Sigmoid colon (tissue), 7 donors: ENCODE measurements around the gene APCDD1. TPM values are rescaled to one million over a fixed set of nuclear protein-coding genes. Genes with fewer than 3 reads are reported as not detected.

Experiments used
- DNase-seq: peaks from one replicate; pipeline ENCODE4 v3.0.0-alpha.2; 2019
- H3K27ac ChIP-seq, 4 donors: fragments of 200-600 bp; sonication (generic); one replicate each; pipeline ENCODE4 v1.5.1; 2016 to 2019; ENCODE audit warnings: mild to moderate bottlenecking in 1 of 4
- H3K27me3 ChIP-seq, 3 donors: fragments of 200-600 bp; sonication (generic); one replicate each; pipeline ENCODE4 v1.5.1; 2019; ENCODE audit warnings: mild to moderate bottlenecking in 1 of 3
- H3K36me3 ChIP-seq, 4 donors: fragments of 200-600 bp; sonication (generic); one replicate each; pipeline ENCODE4 v1.5.1; 2016 to 2019
- H3K4me1 ChIP-seq, 4 donors: fragments of 200-600 bp; sonication (generic); one replicate each; pipeline ENCODE4 v1.5.1; 2017 to 2019
- H3K4me3 ChIP-seq, 4 donors: fragments of 200-600 bp; sonication (generic); one replicate each; pipeline ENCODE4 v1.5.1; 2017 to 2019; ENCODE audit warnings: mild to moderate bottlenecking in 2 of 4, moderate library complexity in 1 of 4
- H3K9me3 ChIP-seq, 4 donors: fragments of 200-600 bp in 3 of 4; sonication (generic) in 3 of 4; one replicate each; pipeline versions ENCODE4 v1.5.1 to v1.6.1; 2013 to 2019
- EP300 ChIP-seq, 4 donors: sonication (generic); formaldehyde crosslinking; IDR thresholded peaks; one replicate each; pipeline ENCODE4 v1.6.1; 2017; ENCODE audit warnings: antibody characterized with exemption in 4 of 4
- POLR2A ChIP-seq, 2 donors: fragments of 450-650 bp; IDR thresholded peaks; one replicate each; pipeline ENCODE4 v1.6.1; 2016; ENCODE audit warnings: antibody characterized with exemption in 2 of 2, mild to moderate bottlenecking in 2 of 2, moderate library complexity in 2 of 2
- POLR2AphosphoS5 ChIP-seq, 4 donors: sonication (generic); formaldehyde crosslinking; IDR thresholded peaks; one replicate each; pipeline ENCODE4 v1.6.1; 2017; ENCODE audit warnings: antibody characterized with exemption in 4 of 4
- WGBS, 2 donors: extraction: QIAGEN DNeasy Blood & Tissue Kit; methylation state at CpG; one replicate each; pipeline ENCODE4 v1.1.7; 2013; 5-methylcytosine and 5-hydroxymethylcytosine counted together
- intact Hi-C: fragments of 100-400 bp; cut with DNase I; formaldehyde crosslinking; loops from one replicate; pipeline ENCODE4 v1.15.1; 2023
- polyA plus RNA-seq, 3 donors: library from polyadenylated mRNA; stranded (reverse); fragments of 200-250 nt; gene quantifications; one replicate each; pipeline ENCODE4 v1.2.3, GENCODE V29; 2013
- total RNA-seq, 4 donors: library from RNA; depleted of rRNA; stranded (reverse); fragments of >200 nt; gene quantifications; one replicate each; pipeline ENCODE4 v1.1.0, GENCODE V29; 2016
- TF ChIP-seq, protein P1 (sequence below), 4 experiments: fragments of 450-650 bp in 3 of 4; fragments of 200-600 bp in 1 of 4; IDR thresholded peaks; one replicate each; pipeline ENCODE4 v1.5.1; 2016 to 2019; ENCODE audit warnings: antibody characterized with exemption in 4 of 4, mild to moderate bottlenecking in 3 of 4, moderate library complexity in 2 of 4
- donor health status: healthy with polysubstance abuse.
- donor health status: Bipolar disorder and iron deficiency.
- donor health status: healthy.

Gene APCDD1
- total and polyA plus RNA-seq, 7 donors, result 2.8 to 42.1 (median 12.9) TPM

DNA sequence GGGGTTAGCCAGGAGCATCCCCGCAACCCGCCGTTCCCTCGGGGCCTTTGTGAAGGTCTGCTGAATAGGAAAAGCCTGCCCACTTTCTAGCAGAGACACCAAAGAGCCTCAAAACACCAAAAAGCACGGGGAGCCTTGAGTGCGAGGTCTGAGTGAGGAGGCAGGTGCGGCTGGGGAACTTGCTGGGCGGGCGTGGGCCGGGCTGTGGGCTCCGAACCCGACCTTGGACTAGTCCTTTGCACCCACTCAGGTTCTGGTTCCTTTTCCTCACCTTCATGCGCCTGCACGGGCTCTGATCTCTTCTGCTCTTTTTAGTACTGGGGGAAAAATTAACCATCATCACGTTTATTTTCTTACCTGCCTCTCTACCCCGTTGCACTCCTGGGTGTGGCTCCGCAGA is 19.9 kb downstream of the APCDD1 start:
- H3K36me3 ChIP-seq, result no peaks in the 10 kb centered on the region
- intact Hi-C loops, result no loop called here
- no peak overlapping the region for H3K27ac ChIP-seq
- 92 to 95% methylated on average over 17 of the region's 17 CpGs for WGBS, 2 donors
- TF ChIP-seq POLR2A (IDR thresholded peaks at IDR 0.05) (no peak), EP300 (IDR thresholded peaks at IDR 0.05) (no peak), POLR2AphosphoS5 (IDR thresholded peaks at IDR 0.05) (no peak)
- TF ChIP-seq, protein P1, sequence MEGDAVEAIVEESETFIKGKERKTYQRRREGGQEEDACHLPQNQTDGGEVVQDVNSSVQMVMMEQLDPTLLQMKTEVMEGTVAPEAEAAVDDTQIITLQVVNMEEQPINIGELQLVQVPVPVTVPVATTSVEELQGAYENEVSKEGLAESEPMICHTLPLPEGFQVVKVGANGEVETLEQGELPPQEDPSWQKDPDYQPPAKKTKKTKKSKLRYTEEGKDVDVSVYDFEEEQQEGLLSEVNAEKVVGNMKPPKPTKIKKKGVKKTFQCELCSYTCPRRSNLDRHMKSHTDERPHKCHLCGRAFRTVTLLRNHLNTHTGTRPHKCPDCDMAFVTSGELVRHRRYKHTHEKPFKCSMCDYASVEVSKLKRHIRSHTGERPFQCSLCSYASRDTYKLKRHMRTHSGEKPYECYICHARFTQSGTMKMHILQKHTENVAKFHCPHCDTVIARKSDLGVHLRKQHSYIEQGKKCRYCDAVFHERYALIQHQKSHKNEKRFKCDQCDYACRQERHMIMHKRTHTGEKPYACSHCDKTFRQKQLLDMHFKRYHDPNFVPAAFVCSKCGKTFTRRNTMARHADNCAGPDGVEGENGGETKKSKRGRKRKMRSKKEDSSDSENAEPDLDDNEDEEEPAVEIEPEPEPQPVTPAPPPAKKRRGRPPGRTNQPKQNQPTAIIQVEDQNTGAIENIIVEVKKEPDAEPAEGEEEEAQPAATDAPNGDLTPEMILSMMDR (IDR thresholded peaks at IDR 0.05), result no peak
- no peak overlapping the region for H3K4me3 ChIP-seq
- no peaks in the 10 kb centered on the region for H3K9me3 ChIP-seq
- H3K27me3 ChIP-seq, result no peaks in the 10 kb centered on the region
- no peak for DNase-seq
- H3K4me1 ChIP-seq, result peaks cover 0 to 39% (median 24%) of the 10 kb centered on the region in 4 donors

GRCh38 chr18:10475276-10475653 is 20.8 kb downstream of the APCDD1 start:
- no peak for DNase-seq
- H3K27ac ChIP-seq, result no peak overlapping the region
- no peaks in the 10 kb centered on the region for H3K36me3 ChIP-seq
- H3K4me3 ChIP-seq, result no peak overlapping the region
- H3K27me3 ChIP-seq, result peaks cover 0 to 4% (median 0%) of the 10 kb centered on the region in 3 donors
- intact Hi-C loops, result no loop called here
- H3K4me1 ChIP-seq, result peaks cover 0 to 29% (median 16%) of the 10 kb centered on the region in 4 donors
- no peaks in the 10 kb centered on the region for H3K9me3 ChIP-seq
- whole genome bisulfite sequencing, 2 donors, result 67 to 85% methylated on average over 3 of the region's 3 CpGs
- TF ChIP-seq POLR2A (IDR thresholded peaks at IDR 0.05), result no peak
- no peak for TF ChIP-seq EP300 (IDR thresholded peaks at IDR 0.05)

DNA sequence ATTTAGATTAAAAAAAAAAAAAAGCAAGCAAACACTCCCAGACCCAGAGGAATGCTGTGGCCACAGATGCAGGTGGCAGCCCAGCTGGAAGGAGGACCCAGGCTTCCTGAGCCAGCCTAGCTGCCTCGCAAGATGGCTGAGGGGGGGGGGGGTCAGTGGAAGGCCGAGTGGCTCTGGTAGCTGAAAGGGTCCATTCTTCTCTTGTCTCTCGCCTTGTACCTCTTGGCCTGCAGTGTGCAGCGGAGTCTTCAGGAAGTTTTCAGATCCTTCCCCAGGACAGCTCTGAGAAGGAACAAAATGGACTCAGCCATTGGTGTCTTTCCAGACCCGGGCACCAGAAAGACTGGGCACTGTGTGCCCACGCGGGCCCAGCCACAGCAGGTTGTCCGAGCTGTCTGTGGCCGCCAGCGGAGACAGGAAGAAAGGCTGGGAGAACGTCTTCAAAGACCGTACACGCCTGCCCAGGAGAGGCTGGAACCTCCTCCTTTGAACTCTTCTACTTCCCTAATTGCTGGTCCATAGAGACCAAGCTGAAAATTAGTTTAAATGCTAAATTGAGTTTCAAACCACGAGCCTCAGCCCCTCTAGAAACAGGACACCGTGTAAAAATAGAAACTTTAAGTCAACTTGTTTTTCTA is 21.3 kb downstream of the APCDD1 start:
- Histone ChIP-seq H3K27me3 (peaks cover 0 to 4% (median 0%) of the 10 kb centered on the region in 3 donors), H3K4me1 (peaks cover 0 to 24% (median 16%) of the 10 kb centered on the region in 4 donors), H3K27ac (no peak overlapping the region), H3K4me3 (no peak overlapping the region), H3K9me3 (no peaks in the 10 kb centered on the region), H3K36me3 (no peaks in the 10 kb centered on the region)
- no peak for TF ChIP-seq EP300 (IDR thresholded peaks at IDR 0.05)
- TF ChIP-seq POLR2AphosphoS5 (IDR thresholded peaks at IDR 0.05), result no peak
- TF ChIP-seq, protein P1 (IDR thresholded peaks at IDR 0.05), result no peak
- no peak for TF ChIP-seq POLR2A (IDR thresholded peaks at IDR 0.05)
- WGBS, 2 donors, result 64 to 78% methylated on average over 15 of the region's 15 CpGs
- no peak for DNase-seq
- intact Hi-C loops, result no loop called here

- Histone ChIP-seq H3K4me1 (peaks cover 0 to 20% (median 16%) of the 10 kb centered on the region in 4 donors), H3K27ac (no peak overlapping the region), H3K9me3 (no peaks in the 10 kb centered on the region), H3K27me3 (peaks cover 0 to 4% (median 0%) of the 10 kb centered on the region in 3 donors), H3K36me3 (no peaks in the 10 kb centered on the region), H3K4me3 (no peak overlapping the region)
- WGBS, 2 donors, result 40 to 44% methylated on average over 9 of the region's 9 CpGs
- intact Hi-C loops, result no loop called here
- TF ChIP-seq, protein P1 (IDR thresholded peaks at IDR 0.05), result no peak
- TF ChIP-seq POLR2A (IDR thresholded peaks at IDR 0.05), result no peak
- no peak for TF ChIP-seq POLR2AphosphoS5 (IDR thresholded peaks at IDR 0.05)
- no peak for TF ChIP-seq EP300 (IDR thresholded peaks at IDR 0.05)
- no peak for DNase-seq
These were observed 21.9 kb downstream of the APCDD1 start for GRCh38 chr18:10476338-10476791.

GRCh38 chr18:10477121-10477862 is 22.9 kb downstream of the APCDD1 start:
- Histone ChIP-seq H3K4me3 (no peak overlapping the region), H3K27me3 (peaks cover 0 to 4% (median 0%) of the 10 kb centered on the region in 3 donors), H3K4me1 (peaks cover 0 to 20% (median 16%) of the 10 kb centered on the region in 4 donors), H3K9me3 (no peaks in the 10 kb centered on the region), H3K27ac (no peak overlapping the region), H3K36me3 (no peaks in the 10 kb centered on the region)
- no peak for DNase-seq
- TF ChIP-seq POLR2A (IDR thresholded peaks at IDR 0.05) (no peak), EP300 (IDR thresholded peaks at IDR 0.05) (no peak), POLR2AphosphoS5 (IDR thresholded peaks at IDR 0.05) (no peak)
- TF ChIP-seq, protein P1 (IDR thresholded peaks at IDR 0.05), result no peak
- intact Hi-C loops, result no loop called here
- WGBS, 2 donors, result 54 to 63% methylated on average over 3 of the region's 3 CpGs
